Activated T-helper 1 cell treated with Interleukin-2 at 50 U/mL for 16 hours (primary cell): ENCODE measurements around the gene GPX3.
A peak's percentile ranks its signal among the peaks of the same experiment; 100 is the strongest.

Experiments
- DNase-seq: peaks from one replicate; pipeline ENCODE4 v3.0.0-alpha.2; 2020; ENCODE audit warnings: low read depth

Gene GPX3

DNA sequence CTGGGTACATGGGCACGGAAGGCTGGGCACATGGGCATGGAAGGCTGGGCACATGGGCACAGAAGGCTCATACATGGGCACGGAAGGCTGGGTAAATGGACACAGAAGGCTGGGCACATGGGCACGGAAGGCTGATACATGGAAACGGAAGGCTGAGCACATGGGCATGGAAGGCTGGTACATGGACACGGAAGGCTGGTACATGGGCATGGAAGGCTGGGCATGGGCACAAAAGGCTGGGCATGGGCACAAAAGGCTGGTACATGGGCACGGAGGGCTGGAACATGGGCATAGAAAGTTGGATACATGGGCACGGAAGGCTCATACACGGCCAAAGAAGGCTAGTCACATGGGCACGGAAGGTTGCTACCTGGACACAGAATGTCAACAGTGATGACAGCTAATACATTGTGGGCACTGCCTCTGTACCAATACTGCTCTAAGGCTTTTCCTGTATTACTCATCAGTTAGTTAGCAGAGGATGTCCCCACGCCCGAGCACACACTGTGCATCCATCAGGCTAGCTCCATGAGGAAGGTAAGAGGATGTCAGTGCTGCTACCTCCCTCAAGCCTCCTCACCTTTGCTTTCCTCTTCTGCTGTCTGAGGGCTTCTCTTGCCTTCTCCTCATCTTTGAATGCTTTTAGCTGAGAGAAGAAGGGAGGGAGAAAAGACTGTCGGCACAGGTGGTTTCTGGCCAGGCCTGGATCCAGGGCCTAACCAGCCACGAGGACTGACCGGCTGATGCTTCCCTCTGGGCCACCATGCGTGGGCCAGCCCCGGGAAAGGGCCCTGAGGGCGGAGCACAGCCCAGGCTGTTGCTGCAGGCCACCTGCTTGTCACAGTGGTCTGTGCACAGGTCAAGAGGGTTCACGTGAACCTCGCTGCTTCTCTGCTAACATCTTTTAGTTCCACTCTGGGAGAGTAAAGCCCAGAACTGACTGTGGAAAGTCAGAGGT lies 14.3 kb downstream of the GPX3 start:
- no peak for DNase-seq

DNA sequence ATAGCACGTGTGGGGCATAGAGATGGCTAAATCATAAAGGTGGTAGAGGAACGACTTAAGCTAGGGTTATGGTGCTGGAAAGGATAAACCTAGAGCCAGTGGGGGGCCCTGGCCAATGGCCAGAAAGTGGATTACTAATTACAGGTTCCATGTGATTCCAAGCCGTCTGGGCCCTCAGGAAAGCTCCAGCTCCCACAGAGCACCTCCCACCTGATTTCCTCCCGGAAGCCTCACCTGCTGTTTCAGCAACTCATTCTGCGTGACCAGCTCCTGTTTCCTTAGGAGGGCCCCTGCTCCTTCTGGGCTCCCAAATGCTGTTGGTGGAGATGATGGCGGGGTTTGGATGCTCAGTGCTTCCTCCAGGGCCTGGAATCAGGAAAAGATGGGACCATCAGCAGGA lies 16.2 kb downstream of the GPX3 start:
- no peak for DNase-seq

DNA sequence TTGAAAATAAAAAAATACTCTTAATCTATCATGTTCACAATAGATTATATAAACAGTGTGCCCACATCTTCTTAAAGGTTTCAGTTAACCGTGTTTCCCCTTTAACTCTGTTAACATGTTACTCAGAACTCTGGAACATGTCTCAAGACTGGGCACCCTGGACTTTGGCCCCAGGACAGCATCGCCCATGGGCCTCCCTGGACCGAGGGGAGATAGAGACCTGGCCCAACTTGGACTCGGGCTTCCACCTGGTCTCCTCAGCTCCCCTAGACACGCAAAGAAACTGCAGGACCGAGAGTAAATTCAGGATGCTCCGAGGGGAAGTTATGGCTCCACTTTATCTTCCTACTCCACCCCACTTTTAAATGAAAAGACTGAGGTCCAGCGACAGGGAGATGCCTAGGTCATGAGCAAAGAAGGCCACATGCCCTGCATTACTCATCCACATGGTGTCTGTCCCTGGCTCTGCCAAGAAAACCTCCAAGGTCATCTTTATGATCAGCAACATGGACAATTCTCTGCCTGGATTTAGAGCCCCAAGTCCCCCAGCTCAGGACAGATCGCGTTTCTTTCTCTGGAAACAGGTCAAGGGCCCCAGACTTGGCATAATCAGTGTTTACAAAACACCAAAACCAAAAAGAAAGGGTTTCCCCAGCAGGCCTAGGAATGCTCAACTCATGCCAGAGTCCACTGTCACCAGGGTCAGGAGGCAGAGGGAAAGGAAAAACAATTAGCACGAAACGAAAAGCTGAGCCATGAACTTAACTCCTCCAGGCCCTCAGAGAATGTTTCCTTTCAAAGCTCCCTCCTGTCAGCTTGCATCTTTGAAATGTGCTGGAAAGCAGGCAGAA lies 17.4 kb downstream of the GPX3 start:
- DNase-seq = no peak

GRCh38 chr5:151038412-151038745 lies 18.0 kb downstream of the GPX3 start:
- no peak for DNase-seq

- DNase-seq = no peak
Measured at GRCh38 chr5:151038801-151039238, 18.4 kb downstream of the GPX3 start.

DNA sequence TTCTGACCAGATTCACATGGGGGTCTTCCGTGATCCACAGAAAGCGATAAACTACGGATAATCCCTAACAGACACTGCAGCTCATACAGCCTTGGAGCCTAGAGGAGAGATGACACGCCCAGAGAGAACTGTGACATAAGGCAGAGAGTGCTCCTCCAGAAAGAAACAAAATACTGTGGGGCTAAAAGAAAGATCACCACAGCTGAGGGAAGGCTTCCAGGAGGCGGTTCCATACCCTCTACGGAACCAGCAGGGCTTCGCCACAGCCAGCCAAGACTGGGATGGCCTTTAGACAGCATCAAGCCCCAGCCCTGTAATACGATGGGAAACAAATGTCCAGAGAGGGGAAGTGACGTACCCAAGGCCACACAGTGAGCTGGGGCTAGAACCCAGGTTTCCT lies 19.3 kb downstream of the GPX3 start:
- no peak for DNase-seq

DNA sequence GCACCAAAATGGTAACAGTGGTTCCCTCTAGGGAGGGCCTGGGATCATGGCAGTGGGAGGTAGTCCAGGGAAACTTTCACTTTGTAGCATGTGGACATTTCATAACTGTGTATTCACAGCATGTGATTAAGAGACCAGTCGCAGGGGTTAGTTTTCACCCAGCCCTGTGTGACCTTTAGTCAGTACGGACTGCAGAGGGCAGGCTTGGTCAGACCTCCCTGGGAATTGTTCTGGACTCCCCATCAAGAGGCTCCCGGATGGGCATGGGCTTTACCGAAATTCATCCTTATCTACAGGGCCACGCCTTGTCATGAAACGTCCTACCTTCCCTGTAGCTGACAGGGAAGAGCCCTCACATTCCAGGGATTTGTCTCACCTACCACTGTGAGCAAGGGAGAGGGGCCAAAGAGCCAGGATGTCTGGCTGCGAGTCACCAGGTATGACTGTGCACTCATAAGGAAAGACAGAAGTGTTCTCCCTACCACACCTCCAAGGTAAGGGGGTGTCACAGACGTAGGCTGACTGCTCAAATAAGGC lies 19.9 kb downstream of the GPX3 start:
- DNase-seq = no peak

- DNase-seq = no peak
Measured at GRCh38 chr5:151041577-151042268, 21.3 kb downstream of the GPX3 start.

- no peak for DNase-seq
Measured at GRCh38 chr5:151042453-151043093, 22.2 kb downstream of the GPX3 start.

- DNase-seq = no peak
Measured at GRCh38 chr5:151047814-151048425, 27.5 kb downstream of the GPX3 start.

- no peak for DNase-seq
Measured at GRCh38 chr5:151048526-151048925, 28.1 kb downstream of the GPX3 start.

DNA sequence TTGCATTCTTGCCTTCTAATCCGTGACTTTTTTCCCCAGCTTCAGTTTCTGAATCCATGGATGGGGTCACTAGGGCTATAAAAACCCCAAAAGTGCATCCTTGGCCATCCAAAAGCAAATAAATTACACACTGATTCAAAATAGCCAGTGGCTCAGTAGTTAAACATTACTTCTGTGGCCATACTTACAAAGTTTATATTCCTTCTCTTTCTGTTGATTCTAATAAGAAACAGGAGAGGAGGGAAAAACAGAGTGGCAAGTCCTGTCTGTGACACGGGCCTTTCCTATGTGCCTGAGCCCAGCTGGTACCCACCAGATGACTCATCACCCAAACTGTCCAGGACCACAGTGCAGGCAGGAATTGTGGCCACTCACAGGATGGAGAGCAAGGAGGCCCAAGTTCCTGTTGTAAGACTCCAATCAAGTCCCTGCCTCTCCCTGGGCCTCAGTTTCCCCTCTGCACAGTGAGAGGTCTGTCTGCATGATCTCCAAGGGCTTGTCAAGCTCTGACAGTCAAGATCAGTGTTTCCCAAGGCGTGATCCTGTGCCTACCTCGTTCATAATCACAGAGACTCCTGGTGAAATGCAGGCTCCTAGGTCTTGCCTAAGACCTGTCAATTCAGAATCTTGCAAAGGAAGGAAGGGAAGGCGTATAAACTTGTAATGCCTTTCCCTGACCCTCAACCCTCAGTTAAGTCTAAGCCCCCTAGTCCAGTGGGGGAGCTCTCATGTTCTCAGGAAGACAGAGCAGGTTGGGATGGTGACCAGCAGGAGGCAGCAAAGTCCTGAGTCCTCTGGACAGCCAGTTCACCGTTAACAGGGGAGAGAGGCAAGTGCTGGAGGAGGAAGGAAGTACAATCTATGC lies 30.9 kb downstream of the GPX3 start:
- peak; percentile 52 for DNase-seq

DNA sequence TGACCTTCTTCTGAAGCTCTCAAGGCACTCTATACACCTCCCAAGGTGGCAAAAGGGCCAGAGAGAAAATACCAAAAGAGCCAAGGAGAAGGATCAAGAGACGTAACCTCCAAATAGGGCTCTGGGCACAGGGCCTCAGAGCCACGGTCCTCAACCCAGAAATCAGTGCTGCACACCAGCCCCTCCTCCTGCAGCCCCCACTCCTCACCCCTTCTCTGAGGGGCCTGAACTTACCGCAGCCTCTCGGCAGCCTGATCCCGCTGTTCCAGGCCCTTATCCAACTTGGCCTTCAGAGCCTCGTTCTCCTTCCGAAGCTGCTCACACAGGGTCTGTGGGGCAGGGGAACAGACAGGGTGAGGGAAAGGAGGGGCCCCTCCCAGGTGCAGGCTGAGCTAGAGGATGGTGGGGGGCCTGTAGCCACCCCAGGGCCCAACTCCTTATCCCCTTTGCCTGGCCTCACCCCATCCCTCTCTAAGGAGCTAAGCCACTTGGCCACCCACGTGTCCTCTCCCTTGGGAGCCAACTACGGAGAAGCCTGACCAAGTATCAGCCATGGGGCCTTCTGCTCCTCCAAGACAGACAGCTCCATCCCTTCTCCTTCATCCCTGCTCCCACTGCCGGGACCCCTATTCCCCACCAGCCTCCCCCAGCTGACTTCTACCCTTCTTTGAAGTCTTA lies 31.7 kb downstream of the GPX3 start:
- DNase-seq = no peak

DNA sequence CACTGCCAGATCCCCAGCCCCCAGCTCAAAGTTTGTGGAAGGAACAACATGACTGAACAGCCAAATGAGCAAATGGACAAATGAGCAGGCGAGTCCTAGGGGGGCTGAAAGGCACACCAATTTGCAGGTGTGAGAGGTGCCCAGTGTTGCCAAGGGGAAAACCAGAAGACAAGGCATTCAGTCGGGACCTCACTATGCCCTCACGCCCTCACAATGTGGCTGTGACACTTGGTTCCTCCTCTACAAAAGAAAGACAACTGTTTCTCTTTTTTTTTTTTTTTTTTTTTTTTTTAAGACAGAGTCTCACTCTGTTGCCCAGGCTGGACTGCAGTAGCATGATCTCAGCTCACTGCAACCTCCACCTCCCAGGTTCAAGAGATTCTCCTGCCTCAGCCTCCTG lies 32.4 kb downstream of the GPX3 start:
- DNase-seq = no peak

DNA sequence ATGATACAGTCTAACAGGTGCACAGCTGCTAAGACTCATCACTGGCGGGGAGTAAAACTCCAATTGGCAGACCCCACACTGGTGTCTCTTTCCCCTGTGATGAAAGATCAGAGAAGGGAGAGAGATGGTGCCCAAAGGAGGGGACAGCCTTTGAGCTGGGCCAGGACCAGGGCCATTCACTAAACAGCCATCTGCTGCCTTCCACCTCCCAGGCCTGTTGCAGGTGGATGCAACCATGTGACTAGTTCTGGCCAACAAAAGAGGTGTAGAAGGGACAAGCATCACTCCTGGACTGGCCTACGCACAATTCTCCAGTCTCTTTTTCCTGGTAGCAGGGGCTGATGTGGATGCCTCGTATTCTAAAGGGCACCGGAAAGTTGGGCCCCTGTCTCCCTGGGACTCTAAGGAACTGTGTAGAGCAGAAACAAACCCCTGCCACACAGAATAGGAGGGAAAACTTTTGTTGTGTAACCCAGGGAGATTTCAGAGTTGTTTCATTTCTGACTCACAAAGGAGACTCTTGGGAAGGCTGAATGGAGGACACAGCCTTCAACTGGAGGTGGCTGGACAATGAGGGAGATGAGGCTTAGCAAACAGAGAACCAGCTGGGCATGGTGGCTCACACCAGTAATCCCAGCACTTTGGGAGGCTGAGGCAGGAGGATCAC lies 33.5 kb downstream of the GPX3 start:
- no peak for DNase-seq

- DNase-seq = no peak
Measured at GRCh38 chr5:151054709-151055108, 34.3 kb downstream of the GPX3 start.

GRCh38 chr5:151055336-151055735 lies 34.9 kb downstream of the GPX3 start:
- no peak for DNase-seq

DNA sequence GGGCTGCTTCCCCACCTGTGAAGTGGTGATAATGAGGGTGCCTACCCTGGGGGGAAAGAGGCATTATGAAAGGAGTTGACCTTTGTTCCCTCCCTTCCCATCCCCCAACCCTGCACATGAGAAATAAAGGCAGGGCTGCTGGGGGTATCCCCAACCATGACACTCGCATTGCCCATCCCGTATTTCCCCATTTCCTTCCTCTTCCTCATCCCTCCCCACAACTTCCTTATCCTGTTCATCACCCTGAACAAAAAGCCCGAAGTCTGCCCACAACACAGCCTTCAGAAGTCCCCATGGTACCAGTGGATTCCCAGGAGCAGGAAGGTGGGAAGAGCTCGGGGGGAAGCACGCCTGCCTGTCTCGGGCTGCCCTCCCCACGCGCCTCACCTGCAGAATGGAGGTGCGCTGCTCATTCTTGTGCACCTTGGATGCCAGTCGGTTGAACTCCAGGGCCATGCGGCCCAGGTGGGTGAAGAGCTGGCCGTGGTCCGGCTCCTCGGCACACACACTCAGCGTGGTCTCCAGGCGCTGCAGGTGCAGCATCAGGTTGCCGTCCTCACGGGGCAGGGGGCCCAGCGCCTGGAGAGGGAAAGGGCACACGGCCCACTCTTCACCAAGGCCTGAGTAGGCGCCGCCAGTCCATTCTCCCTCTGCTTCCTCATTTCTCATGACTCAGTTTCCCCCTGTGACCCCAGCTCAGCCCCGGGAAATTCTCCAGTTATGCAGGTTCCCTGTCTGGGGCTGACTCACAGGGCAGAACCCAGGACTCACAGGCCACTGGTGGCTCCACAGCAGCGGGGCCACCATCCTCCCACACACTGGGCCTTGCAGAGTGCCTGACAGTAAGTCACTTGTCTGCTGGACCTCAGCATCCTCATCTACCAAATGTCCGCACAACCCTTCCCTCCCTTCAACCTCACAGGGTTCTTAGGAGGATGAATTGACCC lies 36.3 kb downstream of the GPX3 start:
- no peak for DNase-seq
